ENCODE measurements around the gene CCN5. TPM values are rescaled to one million over a fixed set of nuclear protein-coding genes. Genes with fewer than 3 reads are reported as not detected.

CCN5 gene
- total RNA-seq, 1 donor from 2014 or later = 7.5 TPM

DNA sequence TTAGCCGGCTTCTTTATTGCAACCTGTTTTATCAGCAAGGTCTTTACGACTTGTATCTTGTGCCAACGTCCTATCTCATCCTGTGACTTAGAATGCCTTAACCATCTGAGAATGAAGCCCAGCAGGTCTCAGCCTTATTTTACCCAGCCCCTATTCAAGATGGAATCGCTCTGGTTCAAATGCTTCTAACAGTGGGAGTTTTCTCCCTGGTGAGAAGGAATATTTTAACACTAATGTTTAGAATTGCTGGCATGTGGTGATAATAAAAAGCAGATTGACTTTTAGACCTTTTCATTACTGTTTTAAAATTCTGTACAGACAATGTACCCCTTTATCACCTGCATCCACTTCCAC lies 20.6 kb downstream of the CCN5 start:
- no peak for DNase-seq (ENCODE audit: low spot score)

DNA sequence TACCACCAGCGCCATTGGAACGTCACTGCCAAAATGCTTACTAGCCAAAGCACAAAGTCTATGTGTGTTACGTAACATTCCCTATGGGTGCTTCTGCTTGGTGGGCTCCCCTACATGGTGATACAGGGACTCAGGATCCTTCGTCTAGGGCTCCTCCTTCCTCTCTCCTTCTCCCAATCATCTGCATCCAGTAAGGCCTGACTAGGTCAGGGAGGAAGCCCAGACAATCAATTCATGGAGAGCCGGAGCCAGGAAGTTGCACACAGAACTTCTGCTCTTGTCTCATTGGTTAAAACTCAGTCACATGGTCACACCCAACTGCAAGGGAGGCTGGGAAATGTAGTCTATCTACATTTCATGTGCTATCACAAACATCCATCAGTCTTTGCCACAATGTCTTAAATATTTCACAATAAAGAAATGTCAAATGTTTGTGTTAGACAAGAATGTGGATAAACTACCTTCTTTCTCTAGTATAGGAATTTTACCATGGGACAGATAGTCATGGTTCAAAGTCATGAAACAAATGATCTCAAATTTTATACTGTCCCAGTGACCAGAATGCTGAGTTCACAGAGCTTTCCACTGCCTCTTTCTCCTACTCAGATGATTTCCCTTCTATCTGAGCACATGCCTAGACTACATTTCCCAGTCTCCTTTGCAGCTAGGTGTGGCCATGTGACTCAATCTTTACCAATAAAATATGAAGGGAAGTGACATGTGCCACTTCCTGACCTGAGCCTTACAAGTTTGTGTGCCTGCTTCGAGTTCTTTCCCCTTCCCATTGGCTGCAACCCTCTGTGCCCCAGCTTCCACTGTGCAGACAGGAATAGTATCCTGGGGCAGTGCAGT lies 21.2 kb downstream of the CCN5 start:
- DNase-seq (ENCODE audit: low spot score) = peak; percentile 66

DNA sequence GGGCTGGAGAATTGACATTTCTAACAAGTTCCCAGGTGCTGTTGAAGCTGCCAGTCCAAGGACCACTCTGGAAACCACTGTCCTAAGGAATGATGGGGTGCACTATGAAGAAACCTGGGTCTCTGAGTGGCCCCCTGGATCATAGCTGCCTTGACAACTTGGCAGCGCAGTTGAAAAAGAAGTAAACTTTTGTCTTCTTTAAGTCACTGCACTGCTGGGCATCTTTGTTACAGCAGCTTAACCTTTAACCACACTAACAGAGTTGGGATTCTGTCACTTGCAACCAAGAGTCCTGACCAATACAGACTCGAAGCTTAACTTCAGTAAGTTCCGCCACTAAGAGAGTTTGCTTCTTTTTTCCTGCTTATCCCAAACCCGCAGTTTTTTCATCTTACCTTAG lies 21.9 kb downstream of the CCN5 start:
- no peak for DNase-seq (ENCODE audit: low spot score)

DNA sequence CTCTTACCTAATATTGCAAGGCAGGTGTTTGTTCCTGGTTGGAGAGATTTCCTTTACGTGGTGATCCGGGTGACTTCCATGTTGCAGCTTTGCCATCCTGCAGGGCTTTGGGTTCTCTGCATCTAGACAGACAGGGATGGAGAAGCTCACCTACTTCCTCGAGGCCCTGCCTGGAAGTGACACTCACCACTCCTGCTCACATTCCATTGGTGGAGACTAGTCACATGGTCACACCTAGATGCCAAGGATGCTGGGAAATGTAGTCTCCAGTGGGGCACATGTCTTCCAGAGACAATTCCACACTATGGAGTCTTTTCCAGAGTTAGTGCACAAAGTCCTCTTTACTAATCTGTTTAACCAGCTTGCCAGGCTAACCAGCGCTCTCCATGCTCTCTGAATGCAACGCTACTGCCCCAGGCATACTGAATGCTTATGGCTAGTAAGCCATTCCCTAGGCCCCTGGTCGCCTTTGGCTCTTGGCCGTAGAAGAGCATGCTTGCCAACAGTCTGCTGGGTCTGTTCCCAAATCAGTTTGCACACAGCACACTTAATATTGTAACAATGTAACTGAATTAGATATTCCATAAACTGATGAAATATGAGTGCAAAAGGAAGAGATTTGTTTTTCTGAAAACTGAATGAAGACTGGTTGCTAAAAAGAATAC lies 23.8 kb downstream of the CCN5 start:
- peak; percentile 44 for DNase-seq (ENCODE audit: low spot score)

DNA sequence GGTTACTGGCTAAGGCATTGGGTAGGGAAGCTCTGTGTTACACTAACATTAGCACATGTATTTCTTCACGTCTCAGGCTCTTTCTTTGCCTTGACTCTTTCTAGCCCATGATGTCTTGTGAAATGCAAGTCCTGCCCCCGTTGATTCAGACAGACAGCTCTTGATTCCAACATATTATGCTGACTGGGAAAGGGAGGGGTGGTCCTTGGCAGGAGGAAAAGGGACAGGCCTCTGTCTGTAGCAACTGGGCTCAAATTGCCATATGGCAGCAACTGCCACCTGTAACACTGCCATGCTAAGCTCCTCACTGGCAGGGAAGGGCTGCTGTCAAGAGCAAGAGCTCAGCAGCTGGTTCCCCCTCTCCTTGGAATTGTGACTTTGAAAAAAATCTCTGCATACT lies 24.8 kb downstream of the CCN5 start:
- DNase-seq (ENCODE audit: low spot score) = no peak

DNA sequence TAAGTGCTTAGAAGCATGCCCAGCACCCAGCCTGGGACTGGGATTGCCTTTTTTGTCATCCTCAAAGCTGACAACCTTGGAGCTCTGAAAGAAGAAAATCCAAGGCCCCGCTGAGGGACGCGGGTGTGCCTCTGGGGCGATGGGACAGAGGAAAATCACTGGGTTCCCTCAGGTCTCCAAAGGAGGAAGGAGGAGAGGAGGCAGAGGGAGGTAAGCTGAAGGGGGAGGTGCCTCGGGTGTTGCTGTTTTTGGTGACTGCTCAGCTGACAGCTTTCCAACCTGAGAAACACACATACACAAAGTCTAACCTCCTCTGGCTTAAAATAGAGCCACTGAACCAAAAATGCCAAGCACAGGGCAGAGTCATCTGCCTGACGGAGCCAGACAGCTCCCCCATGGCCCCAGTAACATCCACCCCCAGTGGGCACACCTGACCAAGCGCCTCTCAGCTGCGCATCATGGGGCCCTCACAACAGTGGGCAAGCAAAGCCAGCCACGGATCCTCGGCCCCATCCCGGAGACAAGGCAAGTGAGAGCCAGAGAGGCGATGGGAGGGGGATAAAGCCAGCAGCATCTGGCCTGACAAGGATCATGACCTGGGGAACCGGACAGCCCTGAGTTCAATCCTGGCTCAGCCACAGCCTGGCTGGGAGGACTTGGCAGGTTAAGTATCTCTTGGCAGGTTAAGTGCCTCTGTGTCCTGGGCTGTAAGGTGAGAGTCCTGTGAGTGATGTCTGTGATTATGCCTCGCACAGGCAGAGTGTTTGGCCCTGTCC lies 27.3 kb downstream of the CCN5 start:
- no peak for DNase-seq (ENCODE audit: low spot score)

DNA sequence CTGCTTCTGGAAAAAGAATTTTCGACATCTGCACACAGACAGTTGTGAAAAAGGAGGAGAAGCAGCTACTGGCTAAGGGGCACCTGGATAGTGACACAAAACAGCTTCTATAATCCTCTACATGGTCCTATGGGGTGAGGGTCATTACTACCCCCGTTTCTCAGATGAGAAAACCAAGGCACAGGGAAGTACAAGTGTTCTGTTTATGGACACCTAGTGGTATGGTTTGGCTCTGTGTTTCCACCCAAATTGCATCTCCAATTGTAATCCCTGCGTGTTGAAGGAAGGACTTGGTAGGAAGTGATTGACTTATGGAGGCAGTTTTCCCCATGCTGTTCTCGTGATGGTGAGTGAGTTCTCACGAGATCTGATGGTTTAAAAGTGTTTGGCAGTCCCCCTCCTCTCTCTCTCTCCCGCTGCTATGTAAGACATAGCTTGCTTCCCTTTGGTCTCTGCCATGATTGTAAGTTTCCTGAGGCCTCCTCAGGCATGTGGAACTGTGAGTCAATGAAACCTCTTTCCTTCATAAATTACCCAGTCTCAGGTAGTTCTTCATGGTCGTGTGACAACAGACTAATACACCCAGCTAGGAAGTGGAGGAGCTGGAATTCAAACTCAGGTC lies 28.0 kb downstream of the CCN5 start:
- DNase-seq (ENCODE audit: low spot score) = no peak

DNA sequence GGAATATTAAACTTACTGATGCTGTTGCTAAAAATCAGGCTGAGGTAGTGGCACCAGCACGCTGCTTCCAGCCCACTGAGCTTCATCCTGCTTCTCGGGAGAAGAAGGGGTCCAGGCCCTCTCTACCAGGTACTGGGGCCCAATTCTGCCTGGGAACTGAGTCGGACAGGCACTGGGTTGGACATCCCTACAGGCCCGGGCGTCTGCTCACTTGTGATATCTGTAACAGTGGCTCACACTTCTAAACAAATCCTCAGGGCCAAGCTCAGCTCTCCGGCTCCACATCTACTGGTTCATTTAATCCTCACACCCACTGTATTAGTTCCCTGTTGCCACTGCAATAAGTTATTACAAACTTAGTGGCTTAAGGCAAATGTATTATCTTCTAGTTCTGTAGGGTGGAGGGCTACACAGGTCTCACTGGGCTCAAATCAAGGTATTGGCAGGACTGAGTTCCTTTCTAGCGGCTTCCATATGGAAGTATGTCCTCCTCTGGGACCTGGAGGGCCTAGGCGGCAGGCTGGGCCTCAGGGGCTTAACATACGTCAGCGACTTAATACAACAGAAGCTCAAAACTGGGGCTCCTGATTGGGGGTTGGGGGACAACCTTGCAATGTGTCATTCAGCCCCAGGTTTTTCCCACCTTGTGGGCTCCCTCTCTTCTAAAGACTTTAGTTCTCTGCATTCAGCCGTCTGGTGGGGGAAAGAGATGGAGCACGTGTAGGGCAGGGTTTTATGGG lies 28.9 kb downstream of the CCN5 start:
- DNase-seq (ENCODE audit: low spot score) = no peak

DNA sequence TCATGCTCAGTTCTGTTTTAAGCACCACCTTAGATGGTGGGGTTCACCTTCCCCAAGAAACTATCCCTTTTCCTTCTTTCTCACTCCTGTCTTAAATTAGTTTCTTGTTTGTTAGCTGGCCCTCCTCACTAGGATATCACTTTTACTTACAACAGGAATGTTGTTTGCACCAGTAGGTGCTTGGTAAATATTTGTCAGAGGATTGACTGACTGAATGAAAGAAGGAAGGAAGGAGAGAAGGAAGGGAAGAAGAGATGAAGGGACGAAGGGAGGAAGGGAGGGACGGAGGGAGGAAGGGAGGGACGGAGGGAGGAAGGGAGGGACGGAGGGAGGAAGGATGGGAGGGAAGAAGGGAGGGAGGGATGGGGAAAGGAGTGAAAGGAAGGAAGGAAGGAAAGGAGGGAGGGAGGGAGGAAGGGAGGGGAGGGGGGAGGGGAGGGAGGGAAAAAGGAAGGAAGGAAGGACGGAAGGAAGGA lies 30.0 kb downstream of the CCN5 start:
- DNase-seq (ENCODE audit: low spot score) = no peak

DNA sequence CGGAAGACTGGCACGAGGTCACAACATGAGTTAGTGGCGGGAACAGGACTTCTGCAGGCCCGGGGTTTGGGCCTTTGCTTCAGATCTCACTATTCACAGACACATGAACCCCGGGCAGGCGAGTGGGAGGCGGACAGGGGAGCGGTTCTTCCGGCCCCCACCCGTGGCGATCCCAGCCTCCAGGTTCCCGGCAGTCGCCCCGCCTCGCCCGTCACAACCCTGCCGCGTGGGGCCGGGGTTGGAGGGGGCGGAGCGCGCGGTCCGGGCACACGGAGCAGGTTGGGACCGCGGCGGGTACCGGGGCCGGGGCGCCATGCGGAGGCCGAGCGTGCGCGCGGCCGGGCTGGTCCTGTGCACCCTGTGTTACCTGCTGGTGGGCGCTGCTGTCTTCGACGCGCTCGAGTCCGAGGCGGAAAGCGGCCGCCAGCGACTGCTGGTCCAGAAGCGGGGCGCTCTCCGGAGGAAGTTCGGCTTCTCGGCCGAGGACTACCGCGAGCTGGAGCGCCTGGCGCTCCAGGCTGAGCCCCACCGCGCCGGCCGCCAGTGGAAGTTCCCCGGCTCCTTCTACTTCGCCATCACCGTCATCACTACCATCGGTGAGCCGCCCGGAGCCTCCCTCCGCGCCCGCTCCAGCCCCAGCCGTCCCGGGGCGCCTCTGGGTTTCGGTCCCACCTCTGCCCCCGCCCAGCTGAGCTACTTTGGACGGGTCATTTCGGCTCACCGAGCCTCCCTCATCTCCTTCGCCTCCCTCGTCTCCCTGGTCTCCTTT lies 30.6 kb downstream of the CCN5 start, which contains the start of gene KCNK15:
Gene KCNK15 (plus strand): TSS at position 268 of the 769 bp plus-strand sequence. CDS start 46 bp downstream, at position 314.
- DNase-seq (ENCODE audit: low spot score) = no peak

DNA sequence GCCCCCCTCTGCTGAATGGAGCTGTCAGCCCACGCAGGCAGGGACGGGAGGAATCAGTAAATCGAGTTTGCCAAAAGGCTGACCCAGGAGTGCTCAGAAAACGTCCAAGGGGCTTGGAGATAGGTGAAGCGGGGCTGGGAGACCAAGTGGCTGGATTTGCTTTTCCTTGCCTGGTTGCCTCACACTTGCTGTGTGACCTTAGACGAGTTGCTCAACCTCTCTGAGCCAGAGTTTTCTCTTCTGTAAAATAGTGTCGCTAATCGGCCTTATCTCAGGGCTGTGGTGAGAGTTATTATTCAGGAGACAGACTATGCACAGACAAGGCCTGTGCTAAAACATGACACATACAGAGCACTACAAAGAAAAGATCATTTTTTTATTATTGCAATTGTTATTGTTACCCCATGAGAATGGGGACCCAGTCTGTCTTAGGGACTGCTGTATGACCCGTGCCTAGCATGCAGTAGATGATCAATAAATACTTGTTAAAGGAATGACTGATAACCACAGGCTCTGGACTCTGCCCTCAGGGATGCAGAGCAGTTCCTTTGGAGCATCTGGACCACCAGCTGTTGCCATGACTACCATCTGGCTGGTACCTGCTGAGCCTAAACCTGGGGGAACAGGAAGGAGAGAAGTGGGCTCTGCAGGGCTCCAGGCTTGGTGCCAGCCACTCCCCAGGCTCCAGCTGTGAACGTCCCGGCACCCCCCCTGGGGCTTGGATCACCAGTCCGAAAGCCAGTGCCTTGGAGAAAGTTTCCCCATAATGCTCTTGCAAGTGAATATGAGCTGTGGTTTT lies 31.4 kb downstream of the CCN5 start:
- no peak for DNase-seq (ENCODE audit: low spot score)

DNA sequence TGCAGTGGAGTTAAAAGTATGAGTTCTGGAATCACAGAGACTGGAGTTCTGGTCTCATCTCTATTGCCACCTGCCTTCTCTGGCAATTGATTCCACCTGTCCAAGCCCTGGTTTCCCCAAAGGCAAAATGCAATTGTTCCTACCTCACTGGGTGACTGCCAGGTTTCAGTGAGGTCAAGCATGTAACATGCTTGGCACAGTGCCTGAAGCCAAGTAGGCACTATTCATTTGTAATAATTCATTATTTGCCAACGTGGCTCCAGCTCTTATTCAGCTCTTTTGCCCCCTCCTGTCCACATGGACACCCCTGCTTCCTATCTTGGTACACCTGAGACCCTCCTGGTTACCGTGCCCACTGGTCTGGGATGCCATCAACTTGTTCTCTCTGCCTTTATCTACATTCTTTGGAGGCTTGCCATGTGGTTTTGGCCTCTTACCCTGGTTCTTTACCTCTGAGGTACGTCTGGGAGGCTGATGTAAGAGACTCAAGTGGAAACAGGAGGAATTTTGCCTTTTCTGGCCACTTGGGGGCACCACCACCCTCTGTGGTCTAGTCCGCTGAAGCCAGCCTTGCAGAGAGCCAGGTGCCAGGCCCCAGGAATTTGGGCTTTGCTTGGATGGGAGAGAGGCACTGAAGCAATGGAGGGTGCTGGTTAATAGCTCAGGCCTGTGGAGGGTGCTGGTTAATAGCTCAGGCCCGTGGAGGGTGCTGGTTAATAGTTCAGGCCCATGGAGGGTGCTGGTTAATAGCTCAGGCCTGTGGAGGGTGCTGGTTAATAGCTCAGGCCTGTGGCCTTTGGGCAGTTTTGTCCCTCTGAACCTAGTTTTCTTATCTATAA lies 32.2 kb downstream of the CCN5 start:
- DNase-seq (ENCODE audit: low spot score) = peak; percentile 71

DNA sequence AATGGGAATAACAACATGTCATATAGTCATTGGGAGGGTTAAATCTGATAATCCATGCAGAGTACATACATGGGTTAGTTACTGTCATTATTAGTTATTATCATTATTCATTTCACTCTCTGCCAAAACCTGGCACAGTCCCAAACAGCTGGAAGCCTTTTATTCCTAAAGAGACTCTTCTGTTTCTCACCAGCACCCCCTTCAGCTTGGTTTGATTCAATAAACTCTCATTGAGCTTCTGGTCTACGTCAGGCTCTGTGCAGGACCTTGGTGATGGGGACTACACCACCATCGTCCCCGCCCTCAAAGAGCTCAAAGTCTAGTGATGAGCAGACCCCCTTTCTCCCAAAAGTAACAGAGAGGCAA lies 32.8 kb downstream of the CCN5 start:
- no peak for DNase-seq (ENCODE audit: low spot score)

DNA sequence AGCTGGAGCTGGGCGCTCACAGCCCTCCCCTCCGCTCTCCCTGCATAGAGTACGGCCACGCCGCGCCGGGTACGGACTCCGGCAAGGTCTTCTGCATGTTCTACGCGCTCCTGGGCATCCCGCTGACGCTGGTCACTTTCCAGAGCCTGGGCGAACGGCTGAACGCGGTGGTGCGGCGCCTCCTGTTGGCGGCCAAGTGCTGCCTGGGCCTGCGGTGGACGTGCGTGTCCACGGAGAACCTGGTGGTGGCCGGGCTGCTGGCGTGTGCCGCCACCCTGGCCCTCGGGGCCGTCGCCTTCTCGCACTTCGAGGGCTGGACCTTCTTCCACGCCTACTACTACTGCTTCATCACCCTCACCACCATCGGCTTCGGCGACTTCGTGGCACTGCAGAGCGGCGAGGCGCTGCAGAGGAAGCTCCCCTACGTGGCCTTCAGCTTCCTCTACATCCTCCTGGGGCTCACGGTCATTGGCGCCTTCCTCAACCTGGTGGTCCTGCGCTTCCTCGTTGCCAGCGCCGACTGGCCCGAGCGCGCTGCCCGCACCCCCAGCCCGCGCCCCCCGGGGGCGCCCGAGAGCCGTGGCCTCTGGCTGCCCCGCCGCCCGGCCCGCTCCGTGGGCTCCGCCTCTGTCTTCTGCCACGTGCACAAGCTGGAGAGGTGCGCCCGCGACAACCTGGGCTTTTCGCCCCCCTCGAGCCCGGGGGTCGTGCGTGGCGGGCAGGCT lies 35.1 kb downstream of the CCN5 start:
- DNase-seq (ENCODE audit: low spot score) = no peak

DNA sequence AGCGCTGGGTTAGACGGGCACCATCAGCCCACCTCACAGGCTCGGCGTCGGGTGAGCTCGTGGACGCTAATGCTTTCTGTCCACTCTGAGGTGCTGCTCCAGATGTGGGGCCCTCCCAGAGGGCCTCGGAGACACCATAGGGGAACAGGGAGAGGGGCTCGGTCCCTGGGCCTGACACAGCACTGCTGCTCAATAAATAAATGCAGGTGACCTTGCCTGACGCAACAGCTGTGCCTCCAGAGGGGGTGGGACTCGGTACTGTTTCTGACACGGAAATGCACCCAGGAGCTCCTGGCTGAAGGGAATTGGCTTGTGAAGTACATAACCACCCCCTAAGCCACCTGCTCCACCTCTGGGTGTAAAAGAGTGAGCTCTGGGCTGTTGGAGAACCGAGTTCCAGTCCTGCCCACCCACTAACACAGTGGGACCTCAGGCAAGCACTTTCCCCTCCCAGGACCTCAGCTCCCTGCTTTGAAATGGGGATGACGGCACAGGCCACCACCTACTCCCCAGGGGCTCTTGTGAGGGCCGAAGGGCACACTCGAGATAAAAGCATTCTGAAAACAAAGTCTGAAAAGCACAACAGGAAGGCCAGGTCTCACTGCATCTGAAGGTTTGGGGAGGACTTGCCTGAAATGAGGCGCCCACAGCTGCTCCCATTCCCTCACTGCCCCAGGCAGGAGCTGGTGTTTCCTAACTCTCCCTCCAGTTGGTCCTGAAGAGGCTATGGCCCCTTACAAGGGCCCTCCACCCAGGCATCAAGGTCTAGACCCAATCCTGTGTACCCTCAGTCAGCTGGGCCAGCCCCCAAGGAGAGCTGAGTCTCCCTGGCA lies 37.1 kb downstream of the CCN5 start:
- DNase-seq (ENCODE audit: low spot score) = no peak

DNA sequence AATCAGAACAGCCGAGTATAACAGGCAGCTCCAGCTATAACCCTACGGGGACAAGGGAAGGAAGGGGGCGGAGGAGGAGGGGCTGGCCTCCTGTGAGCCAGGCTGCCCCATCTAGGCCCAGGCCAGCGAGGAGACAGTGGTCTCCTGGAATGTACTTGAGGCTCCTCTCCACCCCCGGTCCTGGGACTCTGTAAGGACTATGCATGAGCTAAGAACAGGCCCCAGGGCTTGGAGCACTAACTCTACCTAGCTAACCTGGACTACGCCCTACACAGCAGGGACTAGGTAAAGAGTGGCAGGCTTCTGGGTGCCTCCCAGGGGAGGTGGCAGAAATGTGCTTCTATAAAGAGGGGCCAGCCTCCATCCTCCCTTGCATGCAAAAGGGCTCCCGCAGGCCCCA lies 39.4 kb downstream of the CCN5 start:
- DNase-seq (ENCODE audit: low spot score) = no peak
